GM10847 (cell line): Measurements from ENCODE around the gene DCST1.
A peak's percentile ranks its signal among the peaks of the same experiment; 100 is the strongest.

ENCODE experiments used
- POLR2A ChIP-seq: IDR thresholded peaks from 2 replicates; pipeline ENCODE4 v1.6.1; 2011; ENCODE audit not compliant: insufficient read length; ENCODE audit errors: extremely low read depth

The DCST1 gene

GRCh38 chr1:155049651-155050559, 16.3 kb downstream of the DCST1 start:
- no peak for TF ChIP-seq POLR2A

GRCh38 chr1:155050560-155051341, 17.1 kb downstream of the DCST1 start, which contains the start of gene ADAM15:
Gene ADAM15, plus strand, starts transcription at chr1:155051316. Its CDS starts 71 bp downstream, at chr1:155051387.
- TF ChIP-seq POLR2A = no peak

DNA sequence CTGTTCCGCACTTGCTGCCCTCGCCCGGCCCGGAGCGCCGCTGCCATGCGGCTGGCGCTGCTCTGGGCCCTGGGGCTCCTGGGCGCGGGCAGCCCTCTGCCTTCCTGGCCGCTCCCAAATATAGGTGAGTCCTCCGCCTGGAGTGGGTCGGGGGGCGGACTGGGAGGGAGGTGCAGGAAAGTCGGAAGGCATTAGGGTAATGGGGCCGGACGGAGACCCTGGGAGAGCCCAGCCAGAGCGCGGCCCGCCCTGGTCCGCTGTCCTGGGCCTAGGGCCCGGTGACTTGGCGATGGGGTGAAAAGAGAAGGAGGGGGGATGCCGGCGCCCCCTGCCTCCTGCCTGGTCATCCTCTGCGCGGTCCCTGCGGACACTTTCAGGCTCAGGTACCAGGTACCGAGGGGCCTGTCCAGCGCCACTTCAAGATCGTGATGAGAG, 17.7 kb downstream of the DCST1 start:
- TF ChIP-seq POLR2A = peak; percentile 57

GRCh38 chr1:155051777-155052398, 18.3 kb downstream of the DCST1 start:
- TF ChIP-seq POLR2A = no peak

- no peak for TF ChIP-seq POLR2A
Measured at GRCh38 chr1:155052439-155053395, 19.1 kb downstream of the DCST1 start.

DNA sequence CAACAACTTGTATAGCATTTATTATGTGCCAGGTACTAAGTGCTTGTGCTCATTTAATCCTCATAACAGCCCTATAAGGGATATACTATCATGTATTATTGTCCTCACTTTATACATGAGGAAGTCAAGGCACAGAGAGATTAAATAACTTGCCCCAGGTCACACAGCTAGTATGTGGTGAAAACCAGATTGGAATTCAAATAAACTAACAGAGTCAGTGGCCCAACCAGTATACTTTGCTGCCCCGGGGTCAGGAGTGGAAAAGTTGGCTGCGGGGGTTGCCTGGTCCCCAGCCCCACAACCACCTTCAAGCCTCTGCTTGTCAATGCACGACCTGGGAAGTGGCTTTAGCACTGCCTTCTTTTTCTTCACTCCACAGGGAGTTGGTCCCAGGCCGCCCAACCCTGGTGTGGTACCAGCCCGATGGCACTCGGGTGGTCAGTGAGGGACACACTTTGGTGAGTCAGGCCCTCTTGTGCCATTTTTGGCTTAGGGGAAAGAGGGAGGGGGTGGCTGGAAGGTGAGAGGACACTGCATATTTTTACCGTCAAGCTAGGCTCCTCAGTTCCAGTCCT, 20.0 kb downstream of the DCST1 start:
- TF ChIP-seq POLR2A = no peak

GRCh38 chr1:155057104-155057503, 23.5 kb downstream of the DCST1 start:
- no peak for TF ChIP-seq POLR2A

GRCh38 chr1:155057788-155058211, 24.2 kb downstream of the DCST1 start:
- no peak for TF ChIP-seq POLR2A

DNA sequence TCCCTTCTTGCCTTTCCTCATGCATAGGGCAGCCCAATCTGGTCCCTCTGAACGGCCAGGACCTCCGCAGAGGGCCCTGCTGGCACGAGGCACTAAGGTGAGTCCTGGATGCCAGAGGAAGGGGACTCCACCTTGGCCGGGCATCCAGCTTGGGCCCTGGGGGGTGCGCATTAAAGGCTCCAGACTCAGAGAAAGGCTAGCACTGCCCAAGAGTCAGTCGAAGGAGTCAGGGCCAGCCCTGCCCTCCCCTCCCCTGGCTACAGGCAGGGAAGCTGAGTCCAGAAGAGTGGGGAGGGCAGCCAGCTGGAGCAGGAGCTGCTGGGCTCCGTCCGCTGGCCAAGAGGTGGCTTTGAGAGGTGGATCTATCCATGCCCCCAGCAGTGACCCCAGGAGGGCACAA, 27.1 kb downstream of the DCST1 start:
- no peak for TF ChIP-seq POLR2A

- TF ChIP-seq POLR2A = no peak
Measured at GRCh38 chr1:155061381-155062150, 27.9 kb downstream of the DCST1 start.

DNA sequence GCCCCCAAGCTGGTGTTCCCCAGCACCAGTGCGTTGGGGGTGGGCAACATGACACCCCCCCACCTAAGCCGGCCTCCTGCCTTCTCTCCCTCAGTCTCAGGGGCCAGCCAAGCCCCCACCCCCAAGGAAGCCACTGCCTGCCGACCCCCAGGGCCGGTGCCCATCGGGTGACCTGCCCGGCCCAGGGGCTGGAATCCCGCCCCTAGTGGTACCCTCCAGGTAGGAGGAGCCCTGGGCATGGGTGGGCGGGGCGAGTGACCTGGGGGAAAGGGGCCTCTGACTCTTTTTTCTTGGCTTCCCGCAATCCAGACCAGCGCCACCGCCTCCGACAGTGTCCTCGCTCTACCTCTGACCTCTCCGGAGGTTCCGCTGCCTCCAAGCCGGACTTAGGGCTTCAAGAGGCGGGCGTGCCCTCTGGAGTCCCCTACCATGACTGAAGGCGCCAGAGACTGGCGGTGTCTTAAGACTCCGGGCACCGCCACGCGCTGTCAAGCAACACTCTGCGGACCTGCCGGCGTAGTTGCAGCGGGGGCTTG, 28.6 kb downstream of the DCST1 start:
- no peak for TF ChIP-seq POLR2A

GRCh38 chr1:155062702-155063411, 29.2 kb downstream of the DCST1 start:
- no peak for TF ChIP-seq POLR2A
